Osteoblast (primary cell): Measurements from ENCODE around the gene IL1RAPL1. TPM values are rescaled to one million over a fixed set of nuclear protein-coding genes. Genes with fewer than 3 reads are reported as not detected.

Source experiments
- DNase-seq: peaks from one replicate; pipeline ENCODE4 v3.0.0; 2011; ENCODE audit warnings: low spot score, mixed read lengths; ENCODE audit not compliant: insufficient read length; ENCODE audit errors: missing footprints
- H2AFZ ChIP-seq: 2 replicates; pipeline ENCODE4 v1.6.0; 2011; ENCODE audit warnings: mild to moderate bottlenecking, low read length
- H3K27ac ChIP-seq: 2 replicates; pipeline ENCODE4 v1.5.1; 2011; ENCODE audit warnings: mild to moderate bottlenecking, low read depth, low read length, moderate library complexity
- H3K27me3 ChIP-seq: 2 replicates; pipeline ENCODE4 v1.6.0; 2012; ENCODE audit warnings: mild to moderate bottlenecking, control low read depth, inconsistent platforms, low read length, moderate library complexity; ENCODE audit not compliant: insufficient read depth
- H3K36me3 ChIP-seq: 2 replicates; pipeline ENCODE4 v1.5.1; 2011; ENCODE audit warnings: mild to moderate bottlenecking, low read length, control low read depth, moderate library complexity; ENCODE audit not compliant: insufficient read depth
- H3K4me1 ChIP-seq: 2 replicates; pipeline ENCODE4 v1.5.1; 2011; ENCODE audit warnings: mild to moderate bottlenecking, low read length, control low read depth, moderate library complexity; ENCODE audit not compliant: insufficient read depth
- H3K4me2 ChIP-seq: 2 replicates; pipeline ENCODE4 v1.6.0; 2011; ENCODE audit warnings: mild to moderate bottlenecking, low read length; ENCODE audit not compliant: insufficient read depth
- H3K4me3 ChIP-seq: fragments of 200-600 bp; sonication (generic); 3 replicates; pipeline ENCODE4 v1.5.1; 2012; ENCODE audit warnings: mild to moderate bottlenecking, low read length, inconsistent platforms; ENCODE audit not compliant: insufficient read depth
- H3K79me2 ChIP-seq: 2 replicates; pipeline ENCODE4 v1.6.0; 2012; ENCODE audit warnings: mild to moderate bottlenecking, low read length, control low read depth, inconsistent platforms; ENCODE audit not compliant: insufficient read depth
- H3K9me3 ChIP-seq: 2 replicates; pipeline ENCODE4 v1.5.1; 2011; ENCODE audit warnings: low read depth, low read length, control low read depth
- H4K20me1 ChIP-seq: 2 replicates; pipeline ENCODE4 v1.6.0; 2012; ENCODE audit warnings: mild to moderate bottlenecking, low read length, control low read depth; ENCODE audit not compliant: insufficient read depth
- CTCF ChIP-seq: IDR thresholded peaks from 2 replicates; pipeline ENCODE4 v1.5.1; 2011; ENCODE audit warnings: mild to moderate bottlenecking, low read depth, low read length, moderate library complexity; ENCODE audit errors: extremely low read depth
- total RNA-seq: library from RNA; depleted of rRNA; stranded (reverse); fragments of >200 nt; gene quantifications from 2 replicates; pipeline ENCODE4 v1.2.3, GENCODE V29; 2012

The IL1RAPL1 gene
- total RNA-seq, 1 donor, result under 0.01 TPM

- H3K27me3 ChIP-seq, result no peaks in the 10 kb centered on the region
- no peak for TF ChIP-seq CTCF
Measured at GRCh38 chrX:29254515-29254914, 667.3 kb downstream of the IL1RAPL1 start.

GRCh38 chrX:29257521-29257920 lies 670.3 kb downstream of the IL1RAPL1 start:
- DNase-seq, result no peak
- H3K27me3 ChIP-seq, result no peaks in the 10 kb centered on the region
- no peak overlapping the region for H2AFZ ChIP-seq
- H3K4me1 ChIP-seq, result no peaks in the 10 kb centered on the region
- no peak overlapping the region for H3K4me2 ChIP-seq
- no peak for TF ChIP-seq CTCF
- no peak overlapping the region for H3K4me3 ChIP-seq
- H3K79me2 ChIP-seq, result no peaks in the 10 kb centered on the region
- no peaks in the 10 kb centered on the region for H4K20me1 ChIP-seq
- no peaks in the 10 kb centered on the region for H3K36me3 ChIP-seq
- no peaks in the 10 kb centered on the region for H3K9me3 ChIP-seq
- H3K27ac ChIP-seq, result no peak overlapping the region

More at GRCh38 chrX:29254515-29254914, 667.3 kb downstream of the IL1RAPL1 start:
- no peak for DNase-seq
- H3K27ac ChIP-seq, result no peak overlapping the region
- peaks cover 2% of the 10 kb centered on the region for H3K9me3 ChIP-seq
- H4K20me1 ChIP-seq, result no peaks in the 10 kb centered on the region
- no peak overlapping the region for H2AFZ ChIP-seq
- no peak overlapping the region for H3K4me2 ChIP-seq
- H3K4me3 ChIP-seq, result no peak overlapping the region
- no peaks in the 10 kb centered on the region for H3K79me2 ChIP-seq
- H3K36me3 ChIP-seq, result no peaks in the 10 kb centered on the region
- H3K4me1 ChIP-seq, result no peaks in the 10 kb centered on the region

GRCh38 chrX:29269390-29269789 lies 682.1 kb downstream of the IL1RAPL1 start:
- Histone ChIP-seq H3K4me1 (no peaks in the 10 kb centered on the region), H4K20me1 (no peaks in the 10 kb centered on the region), H3K27ac (no peak overlapping the region), H3K4me2 (no peak overlapping the region), H3K27me3 (no peaks in the 10 kb centered on the region), H3K36me3 (no peaks in the 10 kb centered on the region), H2AFZ (no peak overlapping the region), H3K4me3 (no peak overlapping the region), H3K79me2 (no peaks in the 10 kb centered on the region), H3K9me3 (no peaks in the 10 kb centered on the region)
- no peak for TF ChIP-seq CTCF
- no peak for DNase-seq

- TF ChIP-seq CTCF, result no peak
- H3K79me2 ChIP-seq, result no peaks in the 10 kb centered on the region
- H3K27me3 ChIP-seq, result no peaks in the 10 kb centered on the region
- no peaks in the 10 kb centered on the region for H3K36me3 ChIP-seq
- no peaks in the 10 kb centered on the region for H3K4me1 ChIP-seq
- no peaks in the 10 kb centered on the region for H3K9me3 ChIP-seq
- no peaks in the 10 kb centered on the region for H4K20me1 ChIP-seq
- no peak overlapping the region for H3K4me2 ChIP-seq
- no peak for DNase-seq
- no peak overlapping the region for H3K27ac ChIP-seq
- no peak overlapping the region for H3K4me3 ChIP-seq
- H2AFZ ChIP-seq, result no peak overlapping the region
Measured at GRCh38 chrX:29274517-29274916, 687.3 kb downstream of the IL1RAPL1 start.
